Testis (tissue), 2 donors: Measurements from ENCODE around the gene CFAP97D2.

Experiments
- POLR2A ChIP-seq: fragments of 450-650 bp; IDR thresholded peaks from one replicate; pipeline ENCODE4 v1.6.1; 2017; ENCODE audit warnings: antibody characterized with exemption, mild to moderate bottlenecking, moderate library complexity
- TF ChIP-seq, protein P1 (sequence below), 3 experiments: fragments of 450-650 bp in 2 of 3; fragments of 200-600 bp in 1 of 3; sonication (generic) in 1 of 3; IDR thresholded peaks; one replicate each; pipeline ENCODE4 v1.5.1; 2016 to 2019; ENCODE audit warnings: antibody characterized with exemption in 3 of 3, mild to moderate bottlenecking in 2 of 3, moderate library complexity in 1 of 3

- TF ChIP-seq, protein P1, sequence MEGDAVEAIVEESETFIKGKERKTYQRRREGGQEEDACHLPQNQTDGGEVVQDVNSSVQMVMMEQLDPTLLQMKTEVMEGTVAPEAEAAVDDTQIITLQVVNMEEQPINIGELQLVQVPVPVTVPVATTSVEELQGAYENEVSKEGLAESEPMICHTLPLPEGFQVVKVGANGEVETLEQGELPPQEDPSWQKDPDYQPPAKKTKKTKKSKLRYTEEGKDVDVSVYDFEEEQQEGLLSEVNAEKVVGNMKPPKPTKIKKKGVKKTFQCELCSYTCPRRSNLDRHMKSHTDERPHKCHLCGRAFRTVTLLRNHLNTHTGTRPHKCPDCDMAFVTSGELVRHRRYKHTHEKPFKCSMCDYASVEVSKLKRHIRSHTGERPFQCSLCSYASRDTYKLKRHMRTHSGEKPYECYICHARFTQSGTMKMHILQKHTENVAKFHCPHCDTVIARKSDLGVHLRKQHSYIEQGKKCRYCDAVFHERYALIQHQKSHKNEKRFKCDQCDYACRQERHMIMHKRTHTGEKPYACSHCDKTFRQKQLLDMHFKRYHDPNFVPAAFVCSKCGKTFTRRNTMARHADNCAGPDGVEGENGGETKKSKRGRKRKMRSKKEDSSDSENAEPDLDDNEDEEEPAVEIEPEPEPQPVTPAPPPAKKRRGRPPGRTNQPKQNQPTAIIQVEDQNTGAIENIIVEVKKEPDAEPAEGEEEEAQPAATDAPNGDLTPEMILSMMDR (IDR thresholded peaks at IDR 0.05): no peak
- no peak for TF ChIP-seq POLR2A
These were observed 44.7 kb upstream of the CFAP97D2 start for GRCh38 chr13:114134111-114134943.
